Breast epithelium (tissue), 4 donors: ENCODE results near the gene HMGCS2. TPM values are rescaled to one million over a fixed set of nuclear protein-coding genes. Genes with fewer than 3 reads are reported as not detected.

Source experiments
- DNase-seq, 2 donors: peaks; one replicate each; pipeline ENCODE4 v3.0.0-alpha.2; 2019; ENCODE audit warnings: low spot score in 2 of 2
- H3K27ac ChIP-seq, 2 donors: fragments of 200-600 bp; sonication (generic) in 1 of 2; one replicate each; pipeline ENCODE4 v1.5.1; 2016 to 2019; ENCODE audit warnings: mild to moderate bottlenecking in 1 of 2
- H3K27me3 ChIP-seq, 2 donors: fragments of 200-600 bp; sonication (generic) in 1 of 2; one replicate each; pipeline versions ENCODE4 v1.5.1 to v1.6.0; 2017 to 2019; ENCODE audit warnings: control low read depth in 1 of 2, mild to moderate bottlenecking in 1 of 2
- H3K36me3 ChIP-seq: fragments of 200-600 bp; one replicate; pipeline ENCODE4 v1.5.1; 2019
- H3K4me1 ChIP-seq, 2 donors: fragments of 200-600 bp; sonication (generic); one replicate each; pipeline ENCODE4 v1.5.1; 2016 to 2019; ENCODE audit warnings: control low read depth in 1 of 2
- H3K4me3 ChIP-seq, 3 donors: fragments of 200-600 bp; sonication (generic); 1 replicate in 2 of 3; 2 replicates in 1 of 3; pipeline ENCODE4 v1.5.1; 2016 to 2019; ENCODE audit warnings: mild to moderate bottlenecking in 3 of 3, moderate library complexity in 2 of 3
- H3K9me3 ChIP-seq, 2 donors: fragments of 200-600 bp; sonication (generic) in 1 of 2; one replicate each; pipeline ENCODE4 v1.5.1; 2016 to 2019; ENCODE audit warnings: control low read depth in 1 of 2
- CTCF ChIP-seq, 3 donors: fragments of 450-650 bp; IDR thresholded peaks; one replicate each; pipeline ENCODE4 v1.5.1; 2016 to 2017; ENCODE audit warnings: antibody characterized with exemption in 3 of 3, mild to moderate bottlenecking in 3 of 3, moderate library complexity in 3 of 3
- POLR2A ChIP-seq: fragments of 450-650 bp; IDR thresholded peaks from one replicate; pipeline ENCODE4 v1.6.1; 2016; ENCODE audit warnings: antibody characterized with exemption, mild to moderate bottlenecking, moderate library complexity
- POLR2AphosphoS5 ChIP-seq, 3 donors: sonication (generic); formaldehyde crosslinking; IDR thresholded peaks; one replicate each; pipeline ENCODE4 v1.6.1; 2017; ENCODE audit warnings: antibody characterized with exemption in 3 of 3
- intact Hi-C: fragments of 100-400 bp; cut with DNase I; formaldehyde crosslinking; loops from one replicate; pipeline ENCODE4 v1.15.1; 2023; ENCODE audit warnings: low total_unique reads
- total RNA-seq, 3 donors: library from RNA; depleted of rRNA; stranded (reverse); fragments of >200 nt; gene quantifications; one replicate each; pipeline ENCODE4 v1.1.0, GENCODE V29; 2016

HMGCS2 gene
- total RNA-seq, 3 donors from 2014 or later, result 0.16 to 142 (median 23.0) TPM

GRCh38 chr1:119762953-119763352 is 5.8 kb downstream of the HMGCS2 start:
- Histone ChIP-seq H3K4me1 (no peaks in the 10 kb centered on the region), H3K4me3 (no peak overlapping the region), H3K9me3 (peaks cover 0 to 9% of the 10 kb centered on the region in 2 donors), H3K27ac (no peak overlapping the region), H3K36me3 (no peaks in the 10 kb centered on the region), H3K27me3 (no peaks in the 10 kb centered on the region)
- TF ChIP-seq CTCF (IDR thresholded peaks at IDR 0.05) (no peak), POLR2AphosphoS5 (IDR thresholded peaks at IDR 0.05) (no peak), POLR2A (no peak)
- intact Hi-C loops, result no loop called here
- no peak for DNase-seq

GRCh38 chr1:119762409-119762808 is 6.3 kb downstream of the HMGCS2 start:
- TF ChIP-seq CTCF (IDR thresholded peaks at IDR 0.05), result no peak
- peaks cover 0 to 9% of the 10 kb centered on the region in 2 donors for H3K9me3 ChIP-seq
- H3K36me3 ChIP-seq, result no peaks in the 10 kb centered on the region
- no peaks in the 10 kb centered on the region for H3K27me3 ChIP-seq
- intact Hi-C loops, result no loop called here
- no peak overlapping the region for H3K4me3 ChIP-seq
- DNase-seq, result no peak
- H3K4me1 ChIP-seq, result no peaks in the 10 kb centered on the region
- no peak overlapping the region for H3K27ac ChIP-seq

- no peak for TF ChIP-seq CTCF (IDR thresholded peaks at IDR 0.05)
- no peak for TF ChIP-seq POLR2A
- TF ChIP-seq POLR2AphosphoS5 (IDR thresholded peaks at IDR 0.05), result no peak
- H3K36me3 ChIP-seq, result no peaks in the 10 kb centered on the region
- no peaks in the 10 kb centered on the region for H3K27me3 ChIP-seq
- no peaks in the 10 kb centered on the region for H3K9me3 ChIP-seq
- H3K27ac ChIP-seq, result no peak overlapping the region
- H3K4me3 ChIP-seq, result no peak overlapping the region
- intact Hi-C loops, result no loop called here
- no peak for DNase-seq
- no peaks in the 10 kb centered on the region for H3K4me1 ChIP-seq
Observed at GRCh38 chr1:119758584-119758983, 10.1 kb downstream of the HMGCS2 start.

- no peak overlapping the region for H3K27ac ChIP-seq
- TF ChIP-seq POLR2A (no peak), POLR2AphosphoS5 (IDR thresholded peaks at IDR 0.05) (no peak), CTCF (IDR thresholded peaks at IDR 0.05) (no peak)
- DNase-seq, result no peak
- H3K9me3 ChIP-seq, result no peaks in the 10 kb centered on the region
- H3K4me1 ChIP-seq, result no peaks in the 10 kb centered on the region
- intact Hi-C loops, result no loop called here
- H3K27me3 ChIP-seq, result no peaks in the 10 kb centered on the region
- no peaks in the 10 kb centered on the region for H3K36me3 ChIP-seq
- no peak overlapping the region for H3K4me3 ChIP-seq
Observed at GRCh38 chr1:119752592-119752991, 16.1 kb downstream of the HMGCS2 start.

GRCh38 chr1:119748040-119748439 is 20.7 kb downstream of the HMGCS2 start:
- H3K4me3 ChIP-seq, result no peak overlapping the region
- H3K4me1 ChIP-seq, result no peaks in the 10 kb centered on the region
- H3K27ac ChIP-seq, result no peak overlapping the region
- DNase-seq, result no peak
- H3K27me3 ChIP-seq, result no peaks in the 10 kb centered on the region
- no peak for TF ChIP-seq CTCF (IDR thresholded peaks at IDR 0.05)
- no peak for TF ChIP-seq POLR2A
- TF ChIP-seq POLR2AphosphoS5 (IDR thresholded peaks at IDR 0.05), result no peak
- intact Hi-C loops, result no loop called here
- H3K36me3 ChIP-seq, result no peaks in the 10 kb centered on the region
- no peaks in the 10 kb centered on the region for H3K9me3 ChIP-seq
